Right atrium auricular region (tissue), 2 donors: ENCODE measurements around the gene DHPS. TPM values are rescaled to one million over a fixed set of nuclear protein-coding genes. Genes with fewer than 3 reads are reported as not detected.
"Not testable (repeated sequence)": the region's sequence is repeated elsewhere in the genome, so short reads cannot be mapped to it uniquely, and the experiment has no call there.

Experiments
- DNase-seq: peaks from one replicate; pipeline ENCODE4 v3.0.0-alpha.2; 2019; ENCODE audit warnings: low spot score
- H3K27ac ChIP-seq, 2 donors: fragments of 200-600 bp; sonication (generic); 1 replicate in 1 of 2; 2 replicates in 1 of 2; pipeline ENCODE4 v1.5.1; 2016 to 2019
- H3K27me3 ChIP-seq, 2 donors: fragments of 200-600 bp; sonication (generic); one replicate each; pipeline versions ENCODE4 v1.5.1 to v1.6.0; 2017 to 2019
- H3K36me3 ChIP-seq: fragments of 200-600 bp; sonication (generic); one replicate; pipeline ENCODE4 v1.5.1; 2016
- H3K4me1 ChIP-seq, 2 donors: fragments of 200-600 bp; sonication (generic); one replicate each; pipeline versions ENCODE4 v1.5.1 to v1.6.0; 2017 to 2019
- H3K4me3 ChIP-seq, 2 donors: fragments of 200-600 bp; sonication (generic); 1 replicate in 1 of 2; 2 replicates in 1 of 2; pipeline ENCODE4 v1.5.1; 2017 to 2019; ENCODE audit warnings: mild to moderate bottlenecking in 1 of 2, moderate library complexity in 1 of 2
- H3K9me3 ChIP-seq, 2 donors: fragments of 200-600 bp; sonication (generic); one replicate each; pipeline ENCODE4 v1.5.1; 2019
- total RNA-seq, 2 donors: library from RNA; depleted of rRNA; stranded (reverse); fragments of >200 nt; gene quantifications; one replicate each; pipeline ENCODE4 v1.1.0, GENCODE V29; 2016
- TF ChIP-seq, protein P1 (sequence below), 2 donors: fragments of 200-600 bp; sonication (generic); IDR thresholded peaks; one replicate each; pipeline ENCODE4 v1.5.1; 2019; ENCODE audit warnings: antibody characterized with exemption in 2 of 2

Gene DHPS
- total RNA-seq, 2 donors from 2014 or later, result 59.8 to 60.1 TPM

DNA sequence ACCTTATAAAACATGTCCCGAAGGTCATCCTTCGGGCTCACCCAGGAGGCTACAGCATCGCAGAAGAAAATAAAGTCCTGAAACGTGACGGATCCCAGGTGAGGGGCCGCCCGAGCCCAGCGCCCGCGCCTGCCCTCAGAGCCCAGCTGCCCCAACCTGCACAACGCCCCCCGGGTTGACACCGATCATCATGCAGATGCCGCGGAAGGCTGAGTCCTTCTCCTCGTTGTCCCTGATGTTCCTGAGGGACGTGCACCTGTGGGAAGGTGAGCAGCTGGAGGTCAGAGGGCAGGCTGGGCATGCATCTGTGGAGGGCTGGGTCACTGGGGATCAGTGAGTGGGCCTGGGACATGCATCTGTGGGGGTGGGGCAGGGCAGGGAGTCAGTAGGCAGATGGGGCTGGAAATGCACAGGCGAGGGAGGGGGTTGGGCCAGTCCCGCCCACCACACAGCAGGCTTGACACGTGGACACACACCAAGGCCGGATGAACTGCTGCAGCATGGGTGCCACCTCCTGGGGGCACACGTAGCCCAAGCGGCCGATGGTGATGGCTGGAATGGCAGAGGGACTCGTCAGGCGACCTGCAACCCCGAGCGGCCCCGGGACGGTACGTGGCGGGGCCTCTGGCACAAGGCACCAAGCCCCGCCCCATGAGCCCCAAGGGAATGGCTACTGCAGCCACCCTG, 20.1 kb upstream of the DHPS start:
- no peak for DNase-seq
- H3K4me1 ChIP-seq, result peaks cover 0 to 6% of the 10 kb centered on the region in 2 donors
- H3K9me3 ChIP-seq, result no peaks in the 10 kb centered on the region
- peaks cover 68% of the 10 kb centered on the region for H3K36me3 ChIP-seq
- TF ChIP-seq, protein P1, sequence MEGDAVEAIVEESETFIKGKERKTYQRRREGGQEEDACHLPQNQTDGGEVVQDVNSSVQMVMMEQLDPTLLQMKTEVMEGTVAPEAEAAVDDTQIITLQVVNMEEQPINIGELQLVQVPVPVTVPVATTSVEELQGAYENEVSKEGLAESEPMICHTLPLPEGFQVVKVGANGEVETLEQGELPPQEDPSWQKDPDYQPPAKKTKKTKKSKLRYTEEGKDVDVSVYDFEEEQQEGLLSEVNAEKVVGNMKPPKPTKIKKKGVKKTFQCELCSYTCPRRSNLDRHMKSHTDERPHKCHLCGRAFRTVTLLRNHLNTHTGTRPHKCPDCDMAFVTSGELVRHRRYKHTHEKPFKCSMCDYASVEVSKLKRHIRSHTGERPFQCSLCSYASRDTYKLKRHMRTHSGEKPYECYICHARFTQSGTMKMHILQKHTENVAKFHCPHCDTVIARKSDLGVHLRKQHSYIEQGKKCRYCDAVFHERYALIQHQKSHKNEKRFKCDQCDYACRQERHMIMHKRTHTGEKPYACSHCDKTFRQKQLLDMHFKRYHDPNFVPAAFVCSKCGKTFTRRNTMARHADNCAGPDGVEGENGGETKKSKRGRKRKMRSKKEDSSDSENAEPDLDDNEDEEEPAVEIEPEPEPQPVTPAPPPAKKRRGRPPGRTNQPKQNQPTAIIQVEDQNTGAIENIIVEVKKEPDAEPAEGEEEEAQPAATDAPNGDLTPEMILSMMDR (IDR thresholded peaks at IDR 0.05), result no peak
- H3K27ac ChIP-seq, result no peak overlapping the region
- H3K27me3 ChIP-seq, result no peaks in the 10 kb centered on the region
- no peak overlapping the region for H3K4me3 ChIP-seq

DNA sequence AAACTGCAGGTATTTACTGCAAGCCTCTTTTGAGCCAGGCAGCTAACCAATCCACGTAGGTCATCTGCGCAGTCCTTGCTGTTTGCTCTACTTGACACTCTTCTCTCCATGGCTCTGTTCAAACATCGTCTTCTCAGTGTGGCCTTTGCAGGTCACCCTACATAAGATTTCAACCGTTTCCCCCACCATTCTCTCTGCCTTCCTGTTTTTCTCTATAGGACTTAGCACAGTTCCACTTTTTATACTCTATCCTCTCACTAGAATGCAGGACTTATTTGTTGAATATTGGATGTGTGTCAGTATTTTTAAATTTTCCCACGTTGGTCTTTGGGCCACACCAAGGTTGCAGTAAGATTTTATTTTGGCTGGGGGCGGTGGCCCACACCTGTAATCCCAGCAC, 16.5 kb upstream of the DHPS start:
- TF ChIP-seq, protein P1 (IDR thresholded peaks at IDR 0.05), result no peak
- DNase-seq, result no peak
- no peak overlapping the region for H3K4me3 ChIP-seq
- H3K36me3 ChIP-seq, result peaks cover 32% of the 10 kb centered on the region
- no peaks in the 10 kb centered on the region for H3K27me3 ChIP-seq
- H3K9me3 ChIP-seq, result no peaks in the 10 kb centered on the region
- H3K4me1 ChIP-seq, result peaks cover 0 to 19% of the 10 kb centered on the region in 2 donors
- H3K27ac ChIP-seq, result no peak overlapping the region

DNA sequence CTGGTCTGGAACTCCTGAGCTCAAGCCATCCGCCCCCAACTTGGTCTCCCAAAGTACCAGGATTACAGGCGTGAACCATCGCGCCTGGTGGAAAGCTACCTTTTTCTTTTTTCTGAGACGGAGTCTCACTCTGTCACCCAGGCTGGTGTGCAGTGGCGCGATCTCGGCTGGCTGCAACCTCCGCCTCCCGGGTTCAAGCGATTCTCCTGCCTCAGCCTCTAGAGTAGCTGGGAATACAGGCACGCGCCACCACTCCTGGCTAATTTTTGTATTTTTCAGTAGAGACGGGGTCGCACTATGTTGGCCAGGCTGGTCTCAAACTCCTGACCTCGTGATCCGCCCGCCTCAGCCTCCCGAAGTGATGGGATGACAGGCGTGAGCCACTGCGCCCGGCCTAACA, 15.7 kb upstream of the DHPS start:
- H3K27ac ChIP-seq, H3K9me3 ChIP-seq, DNase-seq, H3K27me3 ChIP-seq, H3K4me3 ChIP-seq: not testable (repeated sequence)
- H3K4me1 ChIP-seq, result peaks cover 0 to 19% of the 10 kb centered on the region in 2 donors
- peaks cover 25% of the 10 kb centered on the region for H3K36me3 ChIP-seq

DNA sequence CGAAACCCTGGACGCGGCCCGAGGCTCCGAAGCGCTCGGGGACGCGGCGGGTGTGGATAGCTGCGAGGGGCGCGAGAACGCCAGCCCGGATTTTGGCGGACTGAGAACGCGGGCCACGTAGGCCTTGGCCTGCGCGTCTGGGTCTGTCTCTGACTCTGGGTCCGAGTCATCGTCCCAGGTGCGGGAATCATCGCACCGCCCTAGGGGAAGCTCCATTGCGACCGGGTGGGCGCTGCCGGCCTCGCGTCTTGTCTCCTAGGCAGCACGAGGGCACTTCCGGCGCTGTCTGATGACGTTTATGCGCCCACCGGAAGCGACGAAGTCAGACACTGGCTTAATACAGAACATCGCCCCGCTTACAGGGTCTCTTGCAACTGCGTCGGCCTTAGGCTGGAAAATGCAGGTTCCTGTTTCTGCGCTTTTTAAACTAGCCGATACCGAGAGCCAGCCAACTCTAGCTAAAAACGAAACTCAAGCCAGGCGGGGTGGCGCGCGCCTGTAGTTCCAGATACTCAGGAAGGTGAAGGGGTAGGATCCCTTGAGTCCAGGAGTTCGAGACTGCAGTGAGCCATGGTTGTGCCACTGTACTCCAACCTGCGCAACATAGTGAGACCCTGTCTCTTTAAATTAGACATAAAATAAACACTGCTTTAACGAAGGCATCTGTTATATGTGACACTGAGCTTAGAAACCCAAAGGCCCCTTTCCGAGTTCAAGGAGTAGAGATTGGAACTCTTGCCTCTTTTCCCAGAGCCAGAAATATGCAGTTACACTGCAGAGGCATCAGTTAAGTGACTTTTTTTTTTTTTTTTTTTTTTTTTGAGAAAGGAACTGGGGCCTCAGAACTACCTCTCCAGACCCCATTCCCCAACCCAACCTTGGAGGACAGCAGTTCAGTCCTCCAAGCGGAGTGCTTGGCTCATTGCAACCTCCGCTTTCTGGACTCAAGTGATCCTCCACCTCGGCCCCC, 15.0 kb upstream of the DHPS start, which contains the start of gene FBXW9:
Gene FBXW9, minus strand, starts transcription at position 266 of the 970 bp plus-strand sequence. Its CDS starts 50 bp downstream, at position 216.
- TF ChIP-seq, protein P1 (IDR thresholded peaks at IDR 0.05), result no peak
- peak within 1 kb of the TSS; percentile 81 to 88 for H3K27ac ChIP-seq
- peak; percentile 99 for DNase-seq

DNA sequence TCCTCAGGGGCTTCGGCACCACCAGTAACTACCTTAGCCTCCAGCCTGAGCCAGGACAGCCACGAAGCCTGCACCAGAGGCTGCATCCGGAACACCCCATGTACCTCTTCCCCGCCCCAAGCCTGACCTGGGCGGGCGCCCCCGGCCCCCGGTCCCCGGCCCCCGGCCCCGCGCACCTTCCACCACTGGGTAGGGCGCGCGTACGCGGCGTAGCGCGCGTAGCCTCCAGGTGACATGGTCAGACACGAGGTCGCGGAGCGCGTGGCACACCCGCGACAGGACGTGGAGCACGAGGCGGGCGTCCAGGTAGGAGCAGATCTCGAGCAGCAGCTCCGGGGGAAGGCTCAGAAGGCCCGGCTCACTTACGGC, 14.3 kb upstream of the DHPS start:
- DNase-seq, result no peak
- H3K36me3 ChIP-seq, result peaks cover 11% of the 10 kb centered on the region
- peak overlapping the region; percentile 53 to 78 for H3K4me3 ChIP-seq
- no peaks in the 10 kb centered on the region for H3K27me3 ChIP-seq
- no peaks in the 10 kb centered on the region for H3K9me3 ChIP-seq
- TF ChIP-seq, protein P1 (IDR thresholded peaks at IDR 0.05), result no peak
- H3K27ac ChIP-seq, result peak overlapping the region in 1 of 2 donors; percentile 81
- H3K4me1 ChIP-seq, result peaks cover 0 to 19% of the 10 kb centered on the region in 2 donors

More for the DNA sequence above, 15.0 kb upstream of the DHPS start, which contains the start of gene FBXW9:
- Histone ChIP-seq H3K9me3 (no peaks in the 10 kb centered on the region), H3K4me3 (peak within 1 kb of the TSS; percentile 53 to 78), H3K27me3 (no peaks in the 10 kb centered on the region), H3K4me1 (peaks cover 0 to 19% of the 10 kb centered on the region in 2 donors), H3K36me3 (peaks cover 18% of the 10 kb centered on the region)

DNA sequence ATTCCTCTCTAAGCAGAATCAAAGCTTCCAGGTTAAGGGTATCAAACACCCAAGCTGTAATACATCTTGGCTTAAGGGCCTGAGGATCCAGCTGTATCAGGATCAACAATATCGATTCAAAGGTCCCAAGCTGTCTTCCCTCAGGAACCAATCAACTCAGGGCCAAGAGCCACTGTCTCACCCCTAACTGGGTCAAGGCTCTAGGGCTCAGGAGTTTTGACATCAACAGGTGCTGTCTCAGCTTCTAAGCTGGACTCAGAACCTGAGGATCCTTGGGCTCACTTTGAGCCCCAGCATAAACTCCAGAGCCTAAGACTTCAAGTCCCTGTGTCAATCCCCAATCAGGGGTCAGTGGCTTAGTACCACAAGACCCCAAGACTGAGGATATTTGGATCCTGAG, 13.8 kb upstream of the DHPS start:
- H3K4me3 ChIP-seq, result peak overlapping the region in 1 of 2 donors; percentile 78
- H3K27ac ChIP-seq, result no peak overlapping the region
- H3K9me3 ChIP-seq, result no peaks in the 10 kb centered on the region
- peaks cover 6% of the 10 kb centered on the region for H3K36me3 ChIP-seq
- no peak for DNase-seq
- H3K27me3 ChIP-seq, result no peaks in the 10 kb centered on the region
- TF ChIP-seq, protein P1 (IDR thresholded peaks at IDR 0.05), result no peak
- peaks cover 0 to 19% of the 10 kb centered on the region in 2 donors for H3K4me1 ChIP-seq
